Rectal smooth muscle tissue (tissue), 1 donor: ENCODE data around the gene CDV3.
"Not testable (repeated sequence)": the region's sequence is repeated elsewhere in the genome, so short reads cannot be mapped to it uniquely, and the experiment has no call there.

ENCODE experiments used
- H3K27ac ChIP-seq: one replicate; pipeline ENCODE4 v1.7.0; 2013; ENCODE audit warnings: low read depth, low read length, inconsistent platforms
- H3K27me3 ChIP-seq: one replicate; pipeline ENCODE4 v1.7.0; 2013; ENCODE audit warnings: low read length; ENCODE audit not compliant: control insufficient read depth, insufficient read depth
- H3K36me3 ChIP-seq: one replicate; pipeline ENCODE4 v1.7.0; 2013; ENCODE audit warnings: low read length; ENCODE audit not compliant: control insufficient read depth, insufficient read depth
- H3K4me1 ChIP-seq: one replicate; pipeline ENCODE4 v1.7.0; 2013; ENCODE audit warnings: low read length; ENCODE audit not compliant: control insufficient read depth, insufficient read depth
- H3K4me3 ChIP-seq: one replicate; pipeline ENCODE4 v1.7.0; 2013; ENCODE audit warnings: low read length
- H3K9ac ChIP-seq: one replicate; pipeline ENCODE4 v1.7.0; 2013; ENCODE audit warnings: low read length

CDV3 gene

DNA sequence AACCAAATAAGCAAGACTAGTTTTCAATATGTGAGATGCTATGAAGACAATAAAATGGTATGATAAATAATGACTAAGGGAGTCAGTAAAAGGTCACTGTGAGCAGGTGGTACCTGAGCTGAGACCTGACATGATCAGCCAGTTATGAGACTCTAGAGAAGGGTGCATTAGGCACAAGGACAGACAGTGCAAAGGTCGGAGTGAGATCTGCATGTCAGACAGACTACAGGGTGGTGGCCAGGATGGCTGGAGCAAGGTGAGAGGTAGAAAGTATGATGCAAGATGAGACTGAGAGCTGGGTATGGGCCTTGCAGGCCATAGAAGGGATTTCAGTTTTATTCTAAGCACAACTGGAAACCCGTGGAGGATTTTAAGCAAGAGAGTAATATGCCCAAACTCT, 28.5 kb upstream of the CDV3 start:
- H3K4me3 ChIP-seq, H3K9ac ChIP-seq, H3K27me3 ChIP-seq, H3K36me3 ChIP-seq, H3K27ac ChIP-seq, H3K4me1 ChIP-seq: not testable (repeated sequence)

DNA sequence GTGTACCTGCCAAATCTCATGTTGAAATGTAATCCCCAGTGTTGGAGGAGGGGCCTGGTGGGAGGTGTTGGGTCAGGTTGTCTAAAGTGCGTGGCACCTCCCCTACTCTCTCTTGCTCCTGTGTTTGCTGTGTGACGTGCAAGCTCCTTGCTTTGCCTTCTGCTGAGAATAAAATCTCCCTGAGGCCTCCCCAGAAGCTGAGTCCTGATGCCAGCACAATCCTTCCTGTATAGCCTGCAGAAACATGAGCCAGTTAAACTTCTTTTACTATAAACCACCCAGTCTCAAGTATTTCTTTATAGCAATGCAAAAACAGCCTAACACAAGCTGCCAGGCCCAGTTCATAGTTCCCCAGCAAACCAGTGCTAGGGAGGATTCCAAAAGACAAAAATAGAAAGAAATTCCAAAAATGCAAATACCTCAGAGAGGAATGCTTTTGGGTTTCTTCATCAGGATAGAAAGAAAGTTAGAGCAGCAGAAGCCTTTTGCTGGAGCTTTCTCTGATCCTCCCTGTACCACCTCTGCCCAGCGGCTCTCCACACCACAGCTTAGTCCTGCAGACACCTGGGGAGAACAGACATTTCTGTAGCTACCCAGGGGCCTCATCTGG, 25.9 kb upstream of the CDV3 start:
- Histone ChIP-seq H3K4me1 (no peaks in the 10 kb centered on the region), H3K27me3 (no peaks in the 10 kb centered on the region), H3K27ac (peak overlapping the region; percentile 45), H3K4me3 (no peak overlapping the region), H3K36me3 (no peaks in the 10 kb centered on the region), H3K9ac (no peak overlapping the region)

DNA sequence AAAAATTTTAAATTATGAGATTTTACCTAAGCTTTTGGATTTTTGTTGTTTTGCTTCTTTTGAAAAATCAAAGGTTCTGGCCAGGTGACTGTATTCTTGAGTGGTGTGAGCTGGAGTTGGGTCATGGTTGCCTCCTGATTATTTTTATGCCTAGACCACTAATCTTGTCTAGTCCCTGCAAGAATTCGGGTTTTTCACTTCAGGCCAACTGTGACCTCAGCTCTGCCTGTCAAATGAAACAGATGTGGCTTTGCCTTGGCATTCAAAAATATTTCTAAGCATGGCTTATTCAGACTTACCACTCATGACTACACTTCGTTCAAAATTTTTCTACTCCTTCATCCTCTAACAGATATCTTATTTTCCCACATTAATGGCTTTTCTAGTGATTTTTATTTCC, 25.4 kb upstream of the CDV3 start:
- Histone ChIP-seq H3K4me3 (no peak overlapping the region), H3K36me3 (no peaks in the 10 kb centered on the region), H3K9ac (no peak overlapping the region), H3K27ac (no peak overlapping the region), H3K4me1 (no peaks in the 10 kb centered on the region), H3K27me3 (no peaks in the 10 kb centered on the region)

GRCh38 chr3:133549565-133549964, 23.9 kb upstream of the CDV3 start:
- Histone ChIP-seq H3K36me3 (no peaks in the 10 kb centered on the region), H3K27me3 (no peaks in the 10 kb centered on the region), H3K4me3 (no peak overlapping the region), H3K27ac (no peak overlapping the region), H3K9ac (no peak overlapping the region), H3K4me1 (no peaks in the 10 kb centered on the region)

DNA sequence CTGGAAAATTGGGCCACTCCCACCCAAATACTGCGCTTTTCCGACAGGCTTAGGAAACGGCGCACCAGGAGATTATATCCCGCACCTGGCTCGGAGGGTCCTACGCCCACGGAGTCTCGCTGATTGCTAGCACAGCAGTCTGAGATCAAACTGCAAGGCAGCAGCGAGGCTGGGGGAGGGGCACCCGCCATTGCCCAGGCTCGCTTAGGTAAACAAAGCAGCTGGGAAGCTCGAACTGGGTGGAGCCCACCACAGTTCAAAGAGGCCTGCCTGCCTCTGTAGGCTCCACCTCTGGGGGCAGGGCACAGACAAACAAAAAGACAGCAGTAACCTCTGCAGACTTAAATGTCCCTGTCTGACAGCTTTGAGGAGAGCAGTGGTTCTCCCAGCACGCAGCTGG, 21.9 kb upstream of the CDV3 start:
- not testable (repeated sequence) for H3K4me3 ChIP-seq, H3K27ac ChIP-seq, H3K27me3 ChIP-seq, H3K4me1 ChIP-seq, H3K9ac ChIP-seq, H3K36me3 ChIP-seq

DNA sequence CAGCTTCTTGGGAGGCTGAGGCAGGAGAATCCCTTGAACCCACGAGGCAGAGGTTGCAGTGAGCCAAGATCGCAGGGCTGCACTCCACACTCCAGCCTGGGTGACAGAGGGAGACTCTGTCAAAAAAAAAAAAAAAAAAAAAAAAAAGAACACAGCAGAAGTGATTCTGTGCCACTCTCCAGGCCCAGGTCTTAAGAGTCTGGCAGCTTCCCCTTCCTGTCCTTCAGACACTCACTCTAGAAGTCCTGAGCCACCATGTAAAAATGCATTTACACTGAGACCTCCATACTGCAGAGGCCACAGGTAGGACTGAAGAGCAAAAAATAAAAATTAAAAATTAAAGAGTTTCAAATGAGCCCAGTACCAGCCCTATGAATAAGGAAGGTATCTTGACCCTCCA, 11.8 kb upstream of the CDV3 start:
- Histone ChIP-seq H3K27me3 (no peaks in the 10 kb centered on the region), H3K4me1 (no peaks in the 10 kb centered on the region), H3K27ac (no peak overlapping the region), H3K9ac (no peak overlapping the region), H3K36me3 (no peaks in the 10 kb centered on the region), H3K4me3 (no peak overlapping the region)

DNA sequence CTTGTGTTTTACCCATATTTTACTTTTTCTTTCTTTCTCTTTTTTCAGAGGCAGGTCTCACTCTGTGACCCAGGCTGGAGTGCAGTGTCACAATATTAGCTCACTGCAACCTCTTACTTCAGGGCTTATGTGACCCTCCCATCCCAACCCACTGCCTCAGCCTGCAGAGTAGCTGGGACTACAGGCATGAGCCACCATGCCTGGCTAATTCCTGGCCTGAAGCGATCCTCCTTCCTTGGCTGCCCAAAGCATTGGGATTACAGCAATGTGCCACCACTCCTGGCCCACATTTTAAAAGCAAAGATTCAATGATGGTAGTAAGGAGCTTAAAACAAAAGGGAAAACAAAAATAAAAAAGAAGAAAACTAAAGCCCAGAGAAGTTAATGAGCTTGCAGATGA, 11.1 kb upstream of the CDV3 start:
- Histone ChIP-seq H3K27me3 (no peaks in the 10 kb centered on the region), H3K4me3 (no peak overlapping the region), H3K27ac (no peak overlapping the region), H3K4me1 (no peaks in the 10 kb centered on the region), H3K9ac (no peak overlapping the region), H3K36me3 (no peaks in the 10 kb centered on the region)

GRCh38 chr3:133563186-133563591, 10.3 kb upstream of the CDV3 start:
- Histone ChIP-seq H3K27me3 (no peaks in the 10 kb centered on the region), H3K4me3 (no peak overlapping the region), H3K4me1 (no peaks in the 10 kb centered on the region), H3K9ac (no peak overlapping the region), H3K36me3 (no peaks in the 10 kb centered on the region), H3K27ac (no peak overlapping the region)

- no peak overlapping the region for H3K9ac ChIP-seq
- H3K4me1 ChIP-seq: no peaks in the 10 kb centered on the region
- no peaks in the 10 kb centered on the region for H3K27me3 ChIP-seq
- H3K4me3 ChIP-seq: no peak overlapping the region
- no peak overlapping the region for H3K27ac ChIP-seq
- H3K36me3 ChIP-seq: no peaks in the 10 kb centered on the region
Observed at GRCh38 chr3:133563816-133564215, 9.7 kb upstream of the CDV3 start.

GRCh38 chr3:133568294-133569014, 5.0 kb upstream of the CDV3 start:
- H3K4me1 ChIP-seq: peaks cover 12% of the 10 kb centered on the region
- no peaks in the 10 kb centered on the region for H3K27me3 ChIP-seq
- no peak overlapping the region for H3K27ac ChIP-seq
- H3K4me3 ChIP-seq: no peak overlapping the region
- H3K9ac ChIP-seq: no peak overlapping the region
- H3K36me3 ChIP-seq: no peaks in the 10 kb centered on the region

DNA sequence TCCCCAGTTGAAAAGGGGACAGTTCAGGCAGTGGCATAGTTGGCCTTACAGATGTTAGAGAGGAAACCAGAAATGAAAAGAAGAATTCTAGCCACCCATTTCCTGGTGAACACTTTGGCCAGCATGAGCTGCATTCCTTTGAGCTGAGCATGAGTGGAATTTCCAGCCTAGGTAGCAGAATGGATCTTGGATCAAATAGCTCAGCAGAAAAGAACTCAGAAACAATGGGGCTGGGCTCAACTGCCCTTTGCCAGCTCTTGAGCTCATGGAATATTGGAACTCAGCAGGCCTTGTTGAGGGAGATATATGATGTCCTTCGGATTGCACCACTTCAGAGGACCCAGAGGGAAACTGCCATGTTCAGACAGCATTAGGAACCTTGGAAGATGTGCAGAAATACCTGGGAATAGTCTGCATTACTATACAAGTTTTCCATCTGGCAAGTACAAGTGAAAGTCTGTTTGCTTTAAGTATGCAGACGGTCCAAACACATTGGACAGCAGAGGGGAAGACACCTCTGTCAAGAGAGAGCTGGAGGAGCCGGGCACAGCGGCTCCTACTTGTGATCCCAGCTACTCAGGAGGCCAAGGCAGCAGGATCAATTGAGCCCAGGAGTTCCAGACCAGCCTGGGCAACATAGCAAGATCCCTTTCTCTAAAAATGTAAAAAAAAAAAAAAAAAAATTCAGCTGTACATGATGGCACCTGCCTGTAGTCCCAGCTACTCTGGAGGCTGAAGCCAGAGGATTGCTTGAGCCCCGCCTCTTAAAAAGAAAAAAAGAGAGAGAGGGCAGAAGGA, 3.1 kb upstream of the CDV3 start:
- H3K4me3 ChIP-seq: no peak overlapping the region
- no peaks in the 10 kb centered on the region for H3K36me3 ChIP-seq
- no peak overlapping the region for H3K9ac ChIP-seq
- peak overlapping the region; percentile 30 for H3K27ac ChIP-seq
- H3K4me1 ChIP-seq: peaks cover 16% of the 10 kb centered on the region
- H3K27me3 ChIP-seq: no peaks in the 10 kb centered on the region

DNA sequence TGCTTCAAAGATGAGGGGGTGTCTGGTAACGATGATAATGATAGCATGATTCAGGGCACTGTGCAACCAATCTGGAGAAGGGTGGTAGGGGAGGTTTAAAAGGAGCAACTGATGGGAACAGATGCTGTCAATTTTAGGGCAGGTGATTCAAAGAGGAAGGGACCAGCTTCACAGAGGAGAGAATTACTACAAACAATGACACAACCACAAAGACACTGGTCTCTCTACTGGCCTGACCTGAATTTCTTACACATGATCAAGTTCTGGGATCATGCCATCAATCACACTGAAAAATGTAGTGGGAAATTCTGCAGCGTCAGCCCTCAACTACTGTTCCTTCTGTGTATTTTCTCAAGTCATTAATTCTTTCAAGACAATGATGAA, 2.6 kb upstream of the CDV3 start:
- H3K27me3 ChIP-seq: no peaks in the 10 kb centered on the region
- no peak overlapping the region for H3K9ac ChIP-seq
- no peak overlapping the region for H3K4me3 ChIP-seq
- H3K36me3 ChIP-seq: no peaks in the 10 kb centered on the region
- peaks cover 21% of the 10 kb centered on the region for H3K4me1 ChIP-seq
- no peak overlapping the region for H3K27ac ChIP-seq
